IMR-90 (cell line): Measurements from ENCODE around the gene BCL11B. TPM values are rescaled to one million over a fixed set of nuclear protein-coding genes. Genes with fewer than 3 reads are reported as not detected.

Experiments
- ATAC-seq: fragments of 200-7000 bp; cut with Tn5 transposase; 2 replicates; pipeline ENCODE4 v1.9.1; 2020; ENCODE audit warnings: low read depth, mild to moderate bottlenecking, moderate library complexity
- BruUV-seq: library from RNA; stranded (reverse); fragments of 400-500 nt; replicated peaks from 2 replicates; lab custom pipeline; 2021; lab: Mats Ljungman, UMichigan
- CTCF ChIA-PET: fragments of 300-600 bp; formaldehyde crosslinking; extraction: SDS; loops from one replicate; lab custom pipeline; 2021; ENCODE audit warnings: antibody characterized with exemption; lab: Yijun Ruan, JAX
- POLR2A ChIA-PET: fragments of 300-600 bp; sonication (Branson Sonifier 250); formaldehyde crosslinking; loops from one replicate; lab custom pipeline; 2022; ENCODE audit warnings: antibody characterized with exemption; ENCODE audit not compliant: unreplicated experiment; lab: Charles Lee
- DNase-seq: peaks from one replicate; pipeline ENCODE4 v3.0.0; 2013
- H2AFZ ChIP-seq: replicated peaks from 2 replicates; pipeline ENCODE3; 2013; ENCODE audit warnings: low read length, mild to moderate bottlenecking; ENCODE audit not compliant: poor library complexity
- H2AK5ac ChIP-seq: 2 replicates; pipeline ENCODE4 v1.6.1; 2013; ENCODE audit warnings: low read depth, low read length, inconsistent platforms
- H2AK9ac ChIP-seq: replicated peaks from 2 replicates; pipeline ENCODE3; 2013; ENCODE audit warnings: mild to moderate bottlenecking, low read depth, low read length, moderate library complexity; ENCODE audit not compliant: poor library complexity
- H2BK120ac ChIP-seq: 2 replicates; pipeline ENCODE4 v1.6.1; 2013; ENCODE audit warnings: low read depth, low read length, inconsistent platforms
- H2BK15ac ChIP-seq: 3 replicates; pipeline ENCODE4 v1.6.1; 2013; ENCODE audit warnings: low read depth, low read length, inconsistent platforms
- H2BK20ac ChIP-seq: 2 replicates; pipeline ENCODE4 v1.6.1; 2013; ENCODE audit warnings: low read depth, mild to moderate bottlenecking, inconsistent platforms, low read length, moderate library complexity
- H2BK5ac ChIP-seq: 2 replicates; pipeline ENCODE4 v1.6.1; 2013; ENCODE audit warnings: mild to moderate bottlenecking, low read depth, low read length, inconsistent platforms; ENCODE audit not compliant: poor library complexity, severe bottlenecking
- H3K14ac ChIP-seq: replicated peaks from 2 replicates; pipeline ENCODE4 v1.6.1; 2013; ENCODE audit warnings: low read depth, low read length, inconsistent platforms
- H3K18ac ChIP-seq: 2 replicates; pipeline ENCODE4 v1.6.1; 2013; ENCODE audit warnings: low read depth, low read length, control low read depth
- H3K23ac ChIP-seq: 2 replicates; pipeline ENCODE4 v1.6.1; 2013; ENCODE audit warnings: low read depth, low read length, inconsistent platforms
- H3K27ac ChIP-seq: 2 replicates; pipeline ENCODE4 v1.5.1; 2013; ENCODE audit warnings: mild to moderate bottlenecking, control low read depth, low read length; ENCODE audit not compliant: insufficient read depth
- H3K27me3 ChIP-seq: 2 replicates; pipeline ENCODE4 v1.6.1; 2013; ENCODE audit warnings: low read length; ENCODE audit not compliant: control insufficient read depth, insufficient read depth
- H3K36me3 ChIP-seq: 2 replicates; pipeline ENCODE4 v1.6.1; 2013; ENCODE audit warnings: low read length, mixed read lengths; ENCODE audit not compliant: control insufficient read depth, insufficient read depth
- H3K4ac ChIP-seq: 2 replicates; pipeline ENCODE4 v1.6.1; 2013; ENCODE audit warnings: low read depth, low read length, inconsistent platforms
- H3K4me1 ChIP-seq: 2 replicates; pipeline ENCODE4 v1.6.1; 2013; ENCODE audit warnings: low read length, mixed read lengths; ENCODE audit not compliant: control insufficient read depth, insufficient read depth
- H3K4me2 ChIP-seq: 2 replicates; pipeline ENCODE4 v1.6.1; 2013; ENCODE audit warnings: low read depth, mild to moderate bottlenecking, control low read depth, low read length, moderate library complexity
- H3K4me3 ChIP-seq: 2 replicates; pipeline ENCODE4 v1.5.1; 2013; ENCODE audit warnings: low read depth, mild to moderate bottlenecking, control low read depth, low read length, moderate library complexity; ENCODE audit not compliant: insufficient read depth
- H3K56ac ChIP-seq: 2 replicates; pipeline ENCODE4 v1.6.1; 2013; ENCODE audit warnings: low read length, inconsistent platforms; ENCODE audit not compliant: insufficient read depth; ENCODE audit errors: extremely low read depth
- H3K79me1 ChIP-seq, 2 experiments: 2 replicates each; pipeline ENCODE4 v1.6.1; 2013; ENCODE audit warnings: low read length in 2 of 2, inconsistent platforms in 1 of 2, low read depth in 1 of 2
- H3K9ac ChIP-seq: 2 replicates; pipeline ENCODE4 v1.6.1; 2013; ENCODE audit warnings: low read depth, low read length, control low read depth
- H3K9me1 ChIP-seq: 2 replicates; pipeline ENCODE4 v1.6.1; 2013; ENCODE audit warnings: low read length, inconsistent platforms; ENCODE audit not compliant: insufficient read depth
- H3K9me3 ChIP-seq: 2 replicates; pipeline ENCODE4 v1.6.1; 2013; ENCODE audit warnings: low read length; ENCODE audit not compliant: control insufficient read depth, insufficient read depth
- H4K20me1 ChIP-seq: 2 replicates; pipeline ENCODE4 v1.6.1; 2013; ENCODE audit warnings: low read length, inconsistent platforms; ENCODE audit not compliant: insufficient read depth
- H4K5ac ChIP-seq: 2 replicates; pipeline ENCODE4 v1.6.1; 2013; ENCODE audit warnings: mild to moderate bottlenecking, low read depth, low read length, control low read depth
- H4K8ac ChIP-seq, 2 experiments: 2 replicates each; pipeline ENCODE4 v1.6.1; 2013; ENCODE audit warnings: low read depth in 2 of 2, low read length in 2 of 2, control low read depth in 1 of 2, inconsistent platforms in 1 of 2
- H4K91ac ChIP-seq: 2 replicates; pipeline ENCODE4 v1.6.1; 2013; ENCODE audit warnings: low read depth, low read length, inconsistent platforms; ENCODE audit not compliant: insufficient read depth
- CHD1 ChIP-seq: IDR thresholded peaks from 2 replicates; pipeline ENCODE4 v1.6.1; 2012; ENCODE audit warnings: low read depth, low read length, improper control_type of control experiment
- ELK1 ChIP-seq: fragments of 150-350 bp; IDR thresholded peaks from 2 replicates; pipeline ENCODE4 v1.6.1; 2016; ENCODE audit warnings: low read depth, mild to moderate bottlenecking, low read length, moderate library complexity, borderline replicate concordance
- FOS ChIP-seq: fragments of 150-350 bp; IDR thresholded peaks from 2 replicates; pipeline ENCODE4 v1.6.1; 2016; ENCODE audit warnings: low read depth, low read length
- MAFK ChIP-seq: IDR thresholded peaks from 2 replicates; pipeline ENCODE4 v1.6.1; 2012; ENCODE audit warnings: low read depth, low read length, improper control_type of control experiment
- MAZ ChIP-seq: IDR thresholded peaks from 2 replicates; pipeline ENCODE4 v1.6.1; 2012; ENCODE audit warnings: low read depth, mild to moderate bottlenecking, low read length, improper control_type of control experiment, moderate library complexity, borderline replicate concordance
- MXI1 ChIP-seq: IDR thresholded peaks from 2 replicates; pipeline ENCODE4 v1.6.1; 2012; ENCODE audit warnings: low read depth, mild to moderate bottlenecking, low read length, moderate library complexity, borderline replicate concordance
- NFE2L2 ChIP-seq: fragments of 150-350 bp; IDR thresholded peaks from 2 replicates; pipeline ENCODE4 v1.6.1; 2016; ENCODE audit warnings: low read depth, mild to moderate bottlenecking, low read length
- POLR2A ChIP-seq: IDR thresholded peaks from 2 replicates; pipeline ENCODE4 v1.6.1; 2012; ENCODE audit warnings: mild to moderate bottlenecking, low read depth, low read length
- RAD21 ChIP-seq: IDR thresholded peaks from 2 replicates; pipeline ENCODE4 v1.6.1; 2012; ENCODE audit warnings: low read length, improper control_type of control experiment
- RCOR1 ChIP-seq: IDR thresholded peaks from 2 replicates; pipeline ENCODE4 v1.6.1; 2012; ENCODE audit warnings: mild to moderate bottlenecking, low read length, improper control_type of control experiment; ENCODE audit not compliant: insufficient replicate concordance
- RFX5 ChIP-seq: IDR thresholded peaks from 2 replicates; pipeline ENCODE4 v1.8.0; 2012; ENCODE audit warnings: low read depth, mild to moderate bottlenecking, low read length, moderate library complexity
- SMC3 ChIP-seq: fragments of 150-350 bp; IDR thresholded peaks from 2 replicates; pipeline ENCODE4 v1.6.1; 2016; ENCODE audit warnings: low read depth, mild to moderate bottlenecking, antibody characterized with exemption, low read length, moderate library complexity
- USF2 ChIP-seq: fragments of 150-350 bp; IDR thresholded peaks from 2 replicates; pipeline ENCODE4 v1.6.1; 2017; ENCODE audit warnings: mild to moderate bottlenecking, antibody characterized with exemption, low read length, low read depth
- WGBS, 2 experiments: methylation state at CpG; one replicate each; pipeline versions ENCODE4 v1.1.5 to v1.1.7; 2013; ENCODE audit warnings: missing lambda C conversion rate in 2 of 2; ENCODE audit not compliant: insufficient read length in 1 of 2; ENCODE audit errors: extremely low coverage in 2 of 2; 5-methylcytosine and 5-hydroxymethylcytosine counted together
- dilution Hi-C: fragments of 300-500 bp; cut with HindIII; formaldehyde crosslinking; loops from one replicate; pipeline ENCODE4 v1.14.3; 2018; ENCODE audit warnings: low sequenced_read_pairs; ENCODE audit not compliant: unreplicated experiment
- in situ Hi-C: fragments of 300-500 bp; cut with MboI; formaldehyde crosslinking; loops from 3 replicates; pipeline ENCODE4 v1.14.3; 2019; ENCODE audit warnings: low sequenced_read_pairs, inconsistent platforms, mixed read lengths
- intact Hi-C: fragments of 100-400 bp; cut with micrococcal nuclease; formaldehyde crosslinking; loops from 2 replicates; pipeline ENCODE4 v1.10.0; 2022
- polyA plus RNA-seq, 3 experiments: library from polyadenylated mRNA; depleted of rRNA; stranded (reverse); fragments of >200 nt; gene quantifications; 2 replicates each; pipeline ENCODE4 v1.2.3, GENCODE V29; 2012; ENCODE audit warnings: low replicate concordance in 1 of 3
- total RNA-seq: library from RNA; depleted of rRNA; stranded (reverse); fragments of >200 nt; gene quantifications from 2 replicates; pipeline ENCODE4 v1.2.3, GENCODE V29; 2012

BCL11B gene
- total and polyA plus RNA-seq, 2 of the 4 experiments (the other 2 are of a cell fraction) = under 0.01 TPM; not detected in 1

- DNase-seq (peak; percentile 53), ATAC-seq (peak; percentile 93)
- Histone ChIP-seq H4K20me1 (no peaks in the 10 kb centered on the region), H2BK120ac (no peak overlapping the region), H3K14ac (no peak overlapping the region), H3K36me3 (no peaks in the 10 kb centered on the region), H2BK5ac (no peak overlapping the region), H3K9me3 (no peaks in the 10 kb centered on the region), H3K23ac (no peak overlapping the region), H4K5ac (no peak overlapping the region), H4K8ac (no peak overlapping the region), H2BK20ac (no peak overlapping the region), H3K4me2 (no peak overlapping the region), H2AK9ac (no peak overlapping the region), H2BK15ac (no peak overlapping the region), H3K18ac (no peak overlapping the region), H3K9me1 (no peaks in the 10 kb centered on the region), H3K4me1 (no peaks in the 10 kb centered on the region), H3K4ac (no peak overlapping the region), H3K56ac (no peak overlapping the region), H3K27me3 (peaks cover 33% of the 10 kb centered on the region), H4K91ac (no peak overlapping the region), H2AFZ (no peak overlapping the region), H3K79me1 (no peaks in the 10 kb centered on the region), H2AK5ac (no peak overlapping the region), H3K9ac (no peak overlapping the region), H3K4me3 (no peak overlapping the region), H3K27ac (no peak overlapping the region)
- intact Hi-C loops (no loop called here), dilution Hi-C loops (no loop called here), in situ Hi-C loops (no loop called here)
- ChIA-PET CTCF (interaction anchor here (0.5 to 1.2 kb wide), 5 partner anchors 11 to 1436 kb away, joined by 3 to 9 read pairs (median 4); no protein-coding TSS in a partner anchor), POLR2A (interaction anchor here (0.6 kb wide), 1 partner anchor 11 kb away, joined by 5 read pairs; no protein-coding TSS in a partner anchor)
- WGBS, 2 experiments = 54% methylated on average over 5 of the region's 31 CpGs; no CpG with 5 or more reads in 1 of the 2 experiments
- BruUV-seq = no TSS peak
- TF ChIP-seq RCOR1 = no peak
- peak; percentile 65; the same call in 1 of the 2 replicates for TF ChIP-seq SMC3
- no peak for TF ChIP-seq ELK1
- TF ChIP-seq MXI1 = no peak
- TF ChIP-seq MAFK = no peak
- no peak for TF ChIP-seq USF2
- no peak for TF ChIP-seq POLR2A
- TF ChIP-seq FOS = no peak
- TF ChIP-seq CHD1 = no peak
- TF ChIP-seq MAZ = no peak
- TF ChIP-seq RAD21 = peak; percentile 94
- no peak for TF ChIP-seq RFX5
- TF ChIP-seq NFE2L2 = no peak
Observed at GRCh38 chr14:99266181-99267178, 5.5 kb downstream of the BCL11B start.
